LHCN-M2 (cell line): Measurements from ENCODE around the gene SAT1. TPM values are rescaled to one million over a fixed set of nuclear protein-coding genes. Genes with fewer than 3 reads are reported as not detected.
A peak's percentile ranks its signal among the peaks of the same experiment; 100 is the strongest.

Experiments
- DNase-seq: peaks from one replicate; pipeline ENCODE4 v3.0.0-alpha.2; 2012; ENCODE audit warnings: low read depth
- total RNA-seq: library from RNA; depleted of rRNA; stranded (reverse); fragments of >200 nt; gene quantifications from 2 replicates; pipeline ENCODE4 v1.2.3, GENCODE V29; 2014

SAT1 gene
- total RNA-seq, 1 experiment from 2014 or later, result 83.0 TPM

GRCh38 chrX:23773601-23774175, 9.3 kb upstream of the SAT1 start:
- DNase-seq, result no peak

- DNase-seq, result no peak
Observed at GRCh38 chrX:23776363-23776762, 6.6 kb upstream of the SAT1 start.

GRCh38 chrX:23779025-23779424, 3.9 kb upstream of the SAT1 start:
- peak; percentile 73 for DNase-seq

GRCh38 chrX:23782455-23782854, 518 bp upstream of the SAT1 start:
- no peak for DNase-seq

- no peak for DNase-seq
Observed at GRCh38 chrX:23783589-23784469, 856 bp downstream of the SAT1 start.

- peak; percentile 74 for DNase-seq
Observed at GRCh38 chrX:23784470-23785331, 1.7 kb downstream of the SAT1 start.

GRCh38 chrX:23785580-23785979, 2.6 kb downstream of the SAT1 start:
- DNase-seq, result no peak

GRCh38 chrX:23786268-23786815, 3.4 kb downstream of the SAT1 start:
- DNase-seq, result no peak

- DNase-seq, result no peak
Observed at GRCh38 chrX:23787745-23788118, 4.8 kb downstream of the SAT1 start.

- DNase-seq, result no peak
Observed at GRCh38 chrX:23788521-23788920, 5.5 kb downstream of the SAT1 start.

- no peak for DNase-seq
Observed at GRCh38 chrX:23788946-23789345, 6.0 kb downstream of the SAT1 start.

- no peak for DNase-seq
Observed at GRCh38 chrX:23789386-23790154, 6.6 kb downstream of the SAT1 start.

- no peak for DNase-seq
Observed at GRCh38 chrX:23790155-23790497, 7.2 kb downstream of the SAT1 start.

- no peak for DNase-seq
Observed at GRCh38 chrX:23792861-23793553, 10.0 kb downstream of the SAT1 start.

GRCh38 chrX:23795221-23795620, 12.2 kb downstream of the SAT1 start:
- no peak for DNase-seq

GRCh38 chrX:23797371-23798128, 14.6 kb downstream of the SAT1 start:
- DNase-seq, result no peak

- no peak for DNase-seq
Observed at GRCh38 chrX:23799469-23800065, 16.6 kb downstream of the SAT1 start.

- DNase-seq, result no peak
Observed at GRCh38 chrX:23802431-23802830, 19.5 kb downstream of the SAT1 start.

- DNase-seq, result peak; percentile 46
Observed at GRCh38 chrX:23803931-23804381, 21.0 kb downstream of the SAT1 start.
